Measurements from ENCODE around the gene ITGB5. TPM values are rescaled to one million over a fixed set of nuclear protein-coding genes. Genes with fewer than 3 reads are reported as not detected.
A peak's percentile ranks its signal among the peaks of the same experiment; 100 is the strongest.

The ITGB5 gene
- polyA plus RNA-seq, 3 donors, result 0.68 to 1.2 (median 1.0) TPM

DNA sequence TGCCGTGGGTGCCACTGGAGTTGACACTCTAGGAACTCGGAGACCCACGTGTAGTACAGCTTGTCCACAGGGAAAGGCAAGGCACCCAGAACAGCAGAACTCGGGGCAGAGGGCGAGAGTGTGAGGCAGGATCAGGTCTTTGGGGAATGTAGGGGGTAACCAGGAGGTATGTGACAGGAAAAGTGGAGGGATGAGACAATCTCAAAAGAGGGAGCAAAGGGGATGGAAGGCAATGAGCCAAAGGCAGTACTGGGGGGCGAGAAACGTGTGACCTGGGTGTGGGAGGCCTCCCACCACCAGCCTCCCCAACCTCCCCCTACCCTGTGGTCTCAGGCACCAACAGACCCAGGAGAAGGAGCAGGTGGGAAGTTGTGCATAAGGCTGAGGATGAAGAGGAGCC lies 108.0 kb downstream of the ITGB5 start:
- 100% methylated on average over 3 of the region's 7 CpGs for WGBS (ENCODE audit: insufficient coverage)
- H3K9me3 ChIP-seq (replicated peaks in 1 of 2; ENCODE audit: control insufficient read depth in 1 of 2, insufficient read depth in 1 of 2, low read length in 2 of 2), result no peaks in the 10 kb centered on the region
- no peak overlapping the region for H2AFZ ChIP-seq (ENCODE audit: insufficient read depth, low read depth, low read length, poor library complexity, severe bottlenecking)
- H3K27ac Mint-ChIP-seq, result no peak overlapping the region
- H3K36me3 ChIP-seq (replicated peaks in 1 of 2; ENCODE audit: control insufficient read depth in 1 of 2, insufficient read depth in 2 of 2, low read length in 2 of 2), result no peaks in the 10 kb centered on the region
- H3K4me1 ChIP-seq (ENCODE audit: control insufficient read depth in 1 of 2, insufficient read depth in 2 of 2, low read length in 2 of 2), result peaks cover 12 to 13% of the 10 kb centered on the region in 2 donors
- no peak for DNase-seq
- H3K79me2 ChIP-seq (ENCODE audit: insufficient read depth, low read length), result no peaks in the 10 kb centered on the region
- H3K36me3 Mint-ChIP-seq, result no peaks in the 10 kb centered on the region
- H3K27me3 ChIP-seq (ENCODE audit: control insufficient read depth in 2 of 2, insufficient read depth in 2 of 2, low read length in 2 of 2), result no peaks in the 10 kb centered on the region
- no peaks in the 10 kb centered on the region for H4K20me1 ChIP-seq (ENCODE audit: insufficient read depth, low read length)
- H3K4me2 ChIP-seq (replicated peaks; ENCODE audit: extremely low read depth, low read length, poor library complexity, severe bottlenecking), result no peak overlapping the region
- TF ChIP-seq, protein P1, sequence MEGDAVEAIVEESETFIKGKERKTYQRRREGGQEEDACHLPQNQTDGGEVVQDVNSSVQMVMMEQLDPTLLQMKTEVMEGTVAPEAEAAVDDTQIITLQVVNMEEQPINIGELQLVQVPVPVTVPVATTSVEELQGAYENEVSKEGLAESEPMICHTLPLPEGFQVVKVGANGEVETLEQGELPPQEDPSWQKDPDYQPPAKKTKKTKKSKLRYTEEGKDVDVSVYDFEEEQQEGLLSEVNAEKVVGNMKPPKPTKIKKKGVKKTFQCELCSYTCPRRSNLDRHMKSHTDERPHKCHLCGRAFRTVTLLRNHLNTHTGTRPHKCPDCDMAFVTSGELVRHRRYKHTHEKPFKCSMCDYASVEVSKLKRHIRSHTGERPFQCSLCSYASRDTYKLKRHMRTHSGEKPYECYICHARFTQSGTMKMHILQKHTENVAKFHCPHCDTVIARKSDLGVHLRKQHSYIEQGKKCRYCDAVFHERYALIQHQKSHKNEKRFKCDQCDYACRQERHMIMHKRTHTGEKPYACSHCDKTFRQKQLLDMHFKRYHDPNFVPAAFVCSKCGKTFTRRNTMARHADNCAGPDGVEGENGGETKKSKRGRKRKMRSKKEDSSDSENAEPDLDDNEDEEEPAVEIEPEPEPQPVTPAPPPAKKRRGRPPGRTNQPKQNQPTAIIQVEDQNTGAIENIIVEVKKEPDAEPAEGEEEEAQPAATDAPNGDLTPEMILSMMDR (IDR thresholded peaks at IDR 0.05), result no peak
- no peak overlapping the region for H3K4me3 ChIP-seq (replicated peaks in 1 of 3; ENCODE audit: low read depth in 2 of 3, low read length in 3 of 3)
- H3K9ac ChIP-seq (ENCODE audit: insufficient read depth, low read length, poor library complexity, severe bottlenecking), result no peak overlapping the region
- H3K27me3 Mint-ChIP-seq (ENCODE audit: low read depth in 3 of 3), result peaks cover 4 to 11% (median 4%) of the 10 kb centered on the region in 3 donors
- intact Hi-C loops (cut with micrococcal nuclease), result no loop called here
- peak overlapping the region in 1 of 2 donors; percentile 16 for H3K4me3 Mint-ChIP-seq
- no peak overlapping the region for H3K27ac ChIP-seq (ENCODE audit: low read depth in 1 of 2, low read length in 2 of 2)
- peaks cover 22% of the 10 kb centered on the region for H3K4me1 Mint-ChIP-seq
- H3K9me3 Mint-ChIP-seq, result peaks cover 0 to 5% (median 0%) of the 10 kb centered on the region in 7 donors

DNA sequence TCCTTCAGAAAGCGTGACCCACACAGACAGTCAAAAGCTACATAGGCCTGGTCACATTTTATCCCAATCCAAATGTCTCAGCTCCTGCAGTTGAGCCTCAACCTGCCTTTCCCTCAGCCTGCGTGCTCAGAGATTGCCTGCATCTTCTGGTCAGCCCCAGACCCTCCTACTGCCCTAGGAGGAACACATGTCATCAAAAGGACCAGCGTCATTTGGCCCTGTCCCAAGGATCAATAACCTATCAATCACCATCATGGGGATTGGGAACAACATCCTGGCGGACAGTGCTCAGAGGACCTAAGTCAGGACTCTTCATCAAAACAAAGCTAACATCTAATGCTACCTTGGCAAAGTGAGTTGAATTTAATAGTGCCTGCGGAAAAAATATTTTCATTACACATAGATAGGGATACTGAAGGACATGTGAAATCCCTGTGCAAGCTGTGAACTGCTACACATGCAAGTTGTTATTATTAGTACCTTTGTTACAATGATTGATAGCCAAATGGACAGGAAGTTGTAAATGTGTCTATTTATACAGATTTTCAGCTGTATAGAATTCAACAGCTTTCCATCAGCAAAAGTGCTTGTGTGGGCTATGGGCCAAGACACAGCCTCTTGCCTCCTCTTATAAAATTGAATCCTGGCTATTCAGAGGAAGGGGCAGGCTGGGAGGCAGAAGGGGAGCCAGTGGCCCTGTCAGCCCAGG lies 109.2 kb downstream of the ITGB5 start:
- peaks cover 0 to 3% (median 0%) of the 10 kb centered on the region in 7 donors for H3K9me3 Mint-ChIP-seq
- H3K4me3 Mint-ChIP-seq, result no peak overlapping the region
- Histone ChIP-seq H3K9ac (ENCODE audit: insufficient read depth, low read length, poor library complexity, severe bottlenecking) (no peak overlapping the region), H3K27me3 (ENCODE audit: control insufficient read depth in 2 of 2, insufficient read depth in 2 of 2, low read length in 2 of 2) (no peaks in the 10 kb centered on the region), H3K4me1 (ENCODE audit: control insufficient read depth in 1 of 2, insufficient read depth in 2 of 2, low read length in 2 of 2) (peaks cover 8 to 9% of the 10 kb centered on the region in 2 donors), H2AFZ (ENCODE audit: insufficient read depth, low read depth, low read length, poor library complexity, severe bottlenecking) (no peak overlapping the region), H3K27ac (ENCODE audit: low read depth in 1 of 2, low read length in 2 of 2) (no peak overlapping the region), H4K20me1 (ENCODE audit: insufficient read depth, low read length) (no peaks in the 10 kb centered on the region), H3K36me3 (replicated peaks in 1 of 2; ENCODE audit: control insufficient read depth in 1 of 2, insufficient read depth in 2 of 2, low read length in 2 of 2) (no peaks in the 10 kb centered on the region), H3K4me2 (replicated peaks; ENCODE audit: extremely low read depth, low read length, poor library complexity, severe bottlenecking) (no peak overlapping the region), H3K4me3 (replicated peaks in 1 of 3; ENCODE audit: low read depth in 2 of 3, low read length in 3 of 3) (no peak overlapping the region), H3K9me3 (replicated peaks in 1 of 2; ENCODE audit: control insufficient read depth in 1 of 2, insufficient read depth in 1 of 2, low read length in 2 of 2) (no peaks in the 10 kb centered on the region), H3K79me2 (ENCODE audit: insufficient read depth, low read length) (no peaks in the 10 kb centered on the region)
- TF ChIP-seq, protein P1 (IDR thresholded peaks at IDR 0.05), result no peak
- H3K27me3 Mint-ChIP-seq (ENCODE audit: low read depth in 3 of 3), result peaks cover 3 to 11% (median 10%) of the 10 kb centered on the region in 3 donors
- intact Hi-C loops (cut with micrococcal nuclease), result no loop called here
- DNase-seq, result no peak
- H3K4me1 Mint-ChIP-seq, result peaks cover 14% of the 10 kb centered on the region
- no peaks in the 10 kb centered on the region for H3K36me3 Mint-ChIP-seq
- H3K27ac Mint-ChIP-seq, result no peak overlapping the region
- WGBS (ENCODE audit: insufficient coverage), result 93% methylated on average over 3 of the region's 5 CpGs

Measured in CD14-positive monocyte (primary cell).